ENCODE results near the gene CNPPD1. TPM values are rescaled to one million over a fixed set of nuclear protein-coding genes. Genes with fewer than 3 reads are reported as not detected.
A peak's percentile ranks its signal among the peaks of the same experiment; 100 is the strongest.

CNPPD1 gene
- total and polyA plus RNA-seq, 4 donors = 27.5 to 66.9 (median 48.6) TPM

DNA sequence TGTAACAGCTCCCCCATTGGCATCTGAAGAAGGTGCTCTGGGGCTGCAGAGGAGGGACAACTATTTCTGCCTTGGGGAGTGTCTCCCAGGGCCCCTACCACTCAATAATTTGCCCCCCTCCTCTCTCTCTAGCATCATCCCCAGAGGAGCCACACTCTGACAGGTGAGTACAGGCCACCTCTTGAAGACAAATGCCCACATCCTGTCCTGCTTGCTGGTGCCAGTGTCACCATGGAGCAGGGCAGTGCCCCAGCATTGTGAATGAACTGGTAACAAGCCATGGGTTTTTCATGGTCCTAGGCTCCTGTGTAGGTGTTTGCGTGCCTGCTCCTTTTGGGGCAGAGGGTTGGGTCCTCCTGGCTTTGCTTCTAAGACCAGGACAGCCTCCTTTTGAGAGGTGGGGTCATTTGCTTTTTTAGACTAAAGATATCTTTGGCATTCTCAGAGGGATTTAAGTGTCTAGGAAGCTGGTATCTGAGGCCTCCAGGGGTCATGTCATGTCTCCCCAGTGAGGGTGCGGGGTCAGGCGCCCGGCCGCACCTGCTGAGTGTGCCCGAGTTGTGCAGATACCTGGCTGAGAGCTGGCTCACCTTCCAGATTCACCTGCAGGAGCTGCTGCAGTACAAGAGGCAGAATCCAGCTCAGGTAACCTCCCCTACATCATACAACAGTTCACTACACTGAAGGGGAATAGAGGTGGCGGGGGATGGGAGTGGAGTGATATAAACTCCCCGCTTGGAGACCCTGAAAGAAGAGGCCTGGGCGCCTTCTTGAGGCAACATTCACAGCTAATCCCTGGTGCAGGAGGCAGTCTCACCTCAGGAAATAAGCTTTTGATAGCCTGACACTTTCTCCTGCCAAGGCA, 3.1 kb upstream of the CNPPD1 start:
- Histone ChIP-seq H3K4me3 (no peak overlapping the region), H3K4me1 (ENCODE audit: control insufficient read depth in 5 of 5, insufficient read depth in 5 of 5, low read length in 5 of 5) (peaks cover 3 to 23% (median 8%) of the 10 kb centered on the region in 5 donors), H3K27ac (ENCODE audit: low read depth in 1 of 2, low read length in 1 of 2) (peak overlapping the region in 1 of 2 donors; percentile 28), H3K9ac (ENCODE audit: insufficient read depth in 1 of 2, low read length in 2 of 2) (no peak overlapping the region), H3K36me3 (ENCODE audit: control insufficient read depth in 4 of 4, insufficient read depth in 4 of 4, low read length in 4 of 4) (peaks cover 25 to 45% (median 37%) of the 10 kb centered on the region in 4 donors), H3K27me3 (ENCODE audit: control insufficient read depth in 3 of 3, insufficient read depth in 3 of 3, low read length in 2 of 3) (no peaks in the 10 kb centered on the region), H3K9me3 (ENCODE audit: control insufficient read depth in 4 of 4, insufficient read depth in 3 of 4, low read length in 3 of 4) (no peaks in the 10 kb centered on the region)
- ATAC-seq (ENCODE audit: insufficient read depth, low FRiP score) (no peak), DNase-seq (no peak)
- TF ChIP-seq, protein P1, sequence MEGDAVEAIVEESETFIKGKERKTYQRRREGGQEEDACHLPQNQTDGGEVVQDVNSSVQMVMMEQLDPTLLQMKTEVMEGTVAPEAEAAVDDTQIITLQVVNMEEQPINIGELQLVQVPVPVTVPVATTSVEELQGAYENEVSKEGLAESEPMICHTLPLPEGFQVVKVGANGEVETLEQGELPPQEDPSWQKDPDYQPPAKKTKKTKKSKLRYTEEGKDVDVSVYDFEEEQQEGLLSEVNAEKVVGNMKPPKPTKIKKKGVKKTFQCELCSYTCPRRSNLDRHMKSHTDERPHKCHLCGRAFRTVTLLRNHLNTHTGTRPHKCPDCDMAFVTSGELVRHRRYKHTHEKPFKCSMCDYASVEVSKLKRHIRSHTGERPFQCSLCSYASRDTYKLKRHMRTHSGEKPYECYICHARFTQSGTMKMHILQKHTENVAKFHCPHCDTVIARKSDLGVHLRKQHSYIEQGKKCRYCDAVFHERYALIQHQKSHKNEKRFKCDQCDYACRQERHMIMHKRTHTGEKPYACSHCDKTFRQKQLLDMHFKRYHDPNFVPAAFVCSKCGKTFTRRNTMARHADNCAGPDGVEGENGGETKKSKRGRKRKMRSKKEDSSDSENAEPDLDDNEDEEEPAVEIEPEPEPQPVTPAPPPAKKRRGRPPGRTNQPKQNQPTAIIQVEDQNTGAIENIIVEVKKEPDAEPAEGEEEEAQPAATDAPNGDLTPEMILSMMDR (IDR thresholded peaks at IDR 0.05; ENCODE audit: control extremely low read depth, extremely low read depth) = no peak
- WGBS, 2 donors = 96% methylated on average over 9 of the region's 9 CpGs

DNA sequence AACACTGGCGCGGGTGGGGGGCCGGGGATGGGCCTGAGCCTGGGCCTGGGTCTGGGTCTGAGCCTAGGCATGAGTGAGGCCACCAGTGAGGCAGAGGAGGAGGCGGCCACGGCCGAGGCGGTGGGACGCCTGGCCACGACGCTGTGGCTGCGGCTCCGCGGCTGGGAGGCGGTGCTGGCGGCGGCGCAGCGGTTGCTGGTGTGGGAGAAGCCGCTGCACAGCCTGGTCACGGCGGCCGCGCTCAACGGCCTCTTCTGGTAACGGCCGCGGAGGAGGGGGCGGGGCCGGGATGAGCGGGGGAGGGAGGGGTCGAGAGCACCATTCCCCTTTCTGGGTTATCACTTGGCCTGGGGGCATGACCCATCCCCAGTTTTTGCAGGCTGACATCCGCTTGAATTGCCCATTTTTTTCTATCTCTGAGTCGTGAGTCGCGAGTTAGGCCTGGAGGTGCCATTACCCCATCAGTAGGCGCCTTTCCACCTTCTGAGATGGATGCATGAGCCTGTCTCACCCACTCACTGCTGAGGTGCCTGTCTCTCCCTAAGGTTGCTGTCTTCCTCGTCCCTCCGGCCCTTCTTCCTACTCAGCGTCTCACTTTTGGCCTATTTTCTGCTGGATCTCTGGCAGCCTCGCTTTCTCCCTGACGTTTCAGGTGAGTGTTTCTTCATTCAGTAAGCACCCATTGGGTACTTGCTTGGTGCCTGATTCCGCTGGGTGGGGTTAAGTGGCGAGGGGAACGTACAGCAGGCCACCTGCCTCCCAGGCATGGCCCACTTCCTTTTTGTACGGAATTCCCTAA, 1.9 kb upstream of the CNPPD1 start:
- DNase-seq (peak in 1 of 3 donors; percentile 40), ATAC-seq (ENCODE audit: insufficient read depth, low FRiP score) (peak; percentile 7)
- H3K36me3 ChIP-seq (ENCODE audit: control insufficient read depth in 4 of 4, insufficient read depth in 4 of 4, low read length in 4 of 4) = peaks cover 25 to 49% (median 38%) of the 10 kb centered on the region in 4 donors
- H3K27ac ChIP-seq (ENCODE audit: low read depth in 1 of 2, low read length in 1 of 2) = peak overlapping the region; percentile 98 to 100
- H3K9me3 ChIP-seq (ENCODE audit: control insufficient read depth in 4 of 4, insufficient read depth in 3 of 4, low read length in 3 of 4) = no peaks in the 10 kb centered on the region
- H3K4me1 ChIP-seq (ENCODE audit: control insufficient read depth in 5 of 5, insufficient read depth in 5 of 5, low read length in 5 of 5) = peaks cover 3 to 23% (median 8%) of the 10 kb centered on the region in 5 donors
- WGBS, 2 donors = 3 to 5% methylated on average over 28 to 45 of the region's 45 CpGs
- peak overlapping the region; percentile 92 for H3K4me3 ChIP-seq
- no peaks in the 10 kb centered on the region for H3K27me3 ChIP-seq (ENCODE audit: control insufficient read depth in 3 of 3, insufficient read depth in 3 of 3, low read length in 2 of 3)
- H3K9ac ChIP-seq (ENCODE audit: insufficient read depth in 1 of 2, low read length in 2 of 2) = peak overlapping the region; percentile 67 to 81
- TF ChIP-seq, protein P1 (IDR thresholded peaks at IDR 0.05; ENCODE audit: control extremely low read depth, extremely low read depth) = no peak

DNA sequence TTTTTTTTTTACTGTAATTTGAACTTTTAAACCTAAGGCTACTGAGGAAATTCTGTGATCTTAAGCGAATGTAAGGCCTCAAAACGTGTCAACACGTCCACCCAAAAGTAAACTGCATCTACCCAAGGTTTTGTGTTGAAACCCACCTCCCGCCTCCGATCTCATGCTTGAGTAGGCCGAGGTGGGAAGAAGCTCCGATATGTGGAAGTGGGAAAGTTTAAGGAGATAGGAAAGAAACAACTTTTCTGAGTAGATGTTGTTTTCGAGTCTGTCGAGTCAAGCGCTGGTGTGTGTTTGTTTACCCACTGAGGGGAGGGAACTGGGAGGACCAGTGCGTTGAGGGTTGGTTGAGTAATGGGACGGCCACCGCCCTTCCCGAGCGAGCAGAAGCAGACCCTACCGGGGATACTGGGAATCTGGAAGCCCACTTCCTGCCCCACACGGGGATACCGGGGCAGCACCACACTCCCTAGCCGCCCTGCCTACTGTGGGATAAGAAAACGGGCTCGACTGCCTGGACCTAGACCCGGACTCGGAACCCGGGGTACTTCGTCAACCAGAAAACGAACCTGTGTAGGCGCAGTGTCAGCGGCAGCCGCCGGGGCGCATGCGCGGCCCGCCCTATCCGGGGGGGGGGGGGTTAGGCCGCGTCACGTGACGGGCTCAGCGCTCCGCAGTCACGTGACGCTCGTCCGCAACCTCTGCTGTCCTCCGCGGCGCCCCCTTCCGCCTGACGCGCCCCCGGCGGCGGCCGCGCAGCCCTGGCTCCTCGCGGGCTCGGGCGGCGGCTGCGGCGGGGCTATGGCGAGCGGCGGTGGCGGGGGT, 1.0 kb upstream of the CNPPD1 start, which contains the start of gene RETREG2:
Gene RETREG2 (plus strand): TSS at position 724 of the 825 bp plus-strand sequence. CDS start 78 bp downstream, at position 802.
- Histone ChIP-seq H3K9me3 (ENCODE audit: control insufficient read depth in 4 of 4, insufficient read depth in 3 of 4, low read length in 3 of 4) (no peaks in the 10 kb centered on the region), H3K27me3 (ENCODE audit: control insufficient read depth in 3 of 3, insufficient read depth in 3 of 3, low read length in 2 of 3) (no peaks in the 10 kb centered on the region), H3K36me3 (ENCODE audit: control insufficient read depth in 4 of 4, insufficient read depth in 4 of 4, low read length in 4 of 4) (peaks cover 25 to 48% (median 31%) of the 10 kb centered on the region in 4 donors), H3K9ac (ENCODE audit: insufficient read depth in 1 of 2, low read length in 2 of 2) (peak within 1 kb of the TSS; percentile 67 to 84), H3K27ac (ENCODE audit: low read depth in 1 of 2, low read length in 1 of 2) (peak within 1 kb of the TSS; percentile 98 to 100), H3K4me1 (ENCODE audit: control insufficient read depth in 5 of 5, insufficient read depth in 5 of 5, low read length in 5 of 5) (peaks cover 3 to 23% (median 8%) of the 10 kb centered on the region in 5 donors), H3K4me3 (peak within 1 kb of the TSS; percentile 92)
- 0% methylated on average over 45 to 67 of the region's 67 CpGs for WGBS, 2 donors
- ATAC-seq (ENCODE audit: insufficient read depth, low FRiP score) = peak; percentile 67
- TF ChIP-seq, protein P1 (IDR thresholded peaks at IDR 0.05; ENCODE audit: control extremely low read depth, extremely low read depth) = peak; percentile 9
- DNase-seq = peak; percentile 92 to 95 (median 93)
